Cardiac fibroblast (primary cell): Measurements from ENCODE around the gene EIPR1.

Experiments
- DNase-seq, 2 donors: peaks; one replicate each; pipeline versions ENCODE4 v3.0.0 to v3.0.0-alpha.2; 2010; ENCODE audit warnings: low read depth in 2 of 2
- H3K4me3 ChIP-seq, 2 donors: replicated peaks in 1 of 2; 1 replicate in 1 of 2; 2 replicates in 1 of 2; pipeline ENCODE4 v1.5.1; 2011; ENCODE audit warnings: low read depth in 2 of 2, low read length in 2 of 2, mild to moderate bottlenecking in 2 of 2, moderate library complexity in 1 of 2
- CTCF ChIP-seq: IDR thresholded peaks from one replicate; pipeline ENCODE4 v1.5.1; 2011; ENCODE audit warnings: low read depth, mild to moderate bottlenecking, low read length, inconsistent platforms

EIPR1 gene

GRCh38 chr2:3154700-3155099 lies 222.9 kb downstream of the EIPR1 start:
- no peak overlapping the region for H3K4me3 ChIP-seq
- TF ChIP-seq CTCF: no peak
- DNase-seq: no peak

- TF ChIP-seq CTCF: no peak
- DNase-seq: no peak
- H3K4me3 ChIP-seq: no peak overlapping the region
Measured at GRCh38 chr2:3154146-3154545, 223.5 kb downstream of the EIPR1 start.

GRCh38 chr2:3151153-3151918 lies 226.3 kb downstream of the EIPR1 start:
- no peak for TF ChIP-seq CTCF
- no peak overlapping the region for H3K4me3 ChIP-seq
- no peak for DNase-seq

GRCh38 chr2:3149441-3150217 lies 228.0 kb downstream of the EIPR1 start:
- TF ChIP-seq CTCF: no peak
- DNase-seq: no peak

GRCh38 chr2:3148716-3149115 lies 228.9 kb downstream of the EIPR1 start:
- H3K4me3 ChIP-seq: no peak overlapping the region
- DNase-seq: no peak
- no peak for TF ChIP-seq CTCF

More at GRCh38 chr2:3149441-3150217, 228.0 kb downstream of the EIPR1 start:
- H3K4me3 ChIP-seq: no peak overlapping the region

- no peak for DNase-seq
- no peak for TF ChIP-seq CTCF
- no peak overlapping the region for H3K4me3 ChIP-seq
Measured at GRCh38 chr2:3147651-3148530, 229.7 kb downstream of the EIPR1 start.
